Thyroid gland (tissue), 4 donors: Measurements from ENCODE around the gene APOBR. TPM values are rescaled to one million over a fixed set of nuclear protein-coding genes. Genes with fewer than 3 reads are reported as not detected.
A peak's percentile ranks its signal among the peaks of the same experiment; 100 is the strongest.
"Not testable (repeated sequence)": the region's sequence is repeated elsewhere in the genome, so short reads cannot be mapped to it uniquely, and the experiment has no call there.

Experiments
- DNase-seq, 2 donors: peaks; one replicate each; pipeline ENCODE4 v3.0.0-alpha.2; 2019
- H3K27ac ChIP-seq, 3 donors: fragments of 200-600 bp; sonication (generic); 1 replicate in 2 of 3; 2 replicates in 1 of 3; pipeline ENCODE4 v1.5.1; 2016 to 2019; ENCODE audit warnings: mild to moderate bottlenecking in 1 of 3, moderate library complexity in 1 of 3
- H3K27me3 ChIP-seq: fragments of 200-600 bp; sonication (generic); one replicate; pipeline ENCODE4 v1.5.1; 2019
- H3K36me3 ChIP-seq, 2 donors: fragments of 200-600 bp; sonication (generic); one replicate each; pipeline ENCODE4 v1.5.1; 2016 to 2019
- H3K4me1 ChIP-seq, 2 donors: fragments of 200-600 bp; sonication (generic); one replicate each; pipeline ENCODE4 v1.5.1; 2017 to 2019
- H3K4me3 ChIP-seq, 3 donors: fragments of 200-600 bp; sonication (generic); replicated peaks in 1 of 3; 1 replicate in 2 of 3; 2 replicates in 1 of 3; pipeline ENCODE4 v1.5.1; 2016; ENCODE audit warnings: mild to moderate bottlenecking in 1 of 3
- H3K9me3 ChIP-seq: fragments of 200-600 bp; sonication (generic); one replicate; pipeline ENCODE4 v1.5.1; 2017
- POLR2A ChIP-seq, 2 donors: fragments of 450-650 bp; IDR thresholded peaks; one replicate each; pipeline ENCODE4 v1.6.1; 2017; ENCODE audit warnings: antibody characterized with exemption in 2 of 2, mild to moderate bottlenecking in 2 of 2, moderate library complexity in 1 of 2
- WGBS, 2 donors: methylation state at CpG; one replicate each; pipeline ENCODE4 v1.1.5; 2017; 5-methylcytosine and 5-hydroxymethylcytosine counted together
- intact Hi-C: fragments of 100-400 bp; cut with DNase I; formaldehyde crosslinking; loops from one replicate; pipeline ENCODE4 v1.15.1; 2023
- total RNA-seq, 4 donors: library from RNA; depleted of rRNA; stranded (reverse); fragments of >200 nt; gene quantifications; one replicate each; pipeline ENCODE4 v1.2.3, GENCODE V29; 2016
- TF ChIP-seq, protein P1 (sequence below), 6 experiments: fragments of 200-600 bp in 3 of 6; fragments of 450-650 bp in 3 of 6; sonication (generic) in 3 of 6; IDR thresholded peaks; one replicate each; pipeline ENCODE4 v1.5.1; 2016 to 2019; ENCODE audit warnings: antibody characterized with exemption in 6 of 6, mild to moderate bottlenecking in 2 of 6, inconsistent platforms in 1 of 6, moderate library complexity in 1 of 6

The APOBR gene
- total RNA-seq, 4 donors from 2014 or later = 0.42 to 1.1 (median 0.78) TPM

DNA sequence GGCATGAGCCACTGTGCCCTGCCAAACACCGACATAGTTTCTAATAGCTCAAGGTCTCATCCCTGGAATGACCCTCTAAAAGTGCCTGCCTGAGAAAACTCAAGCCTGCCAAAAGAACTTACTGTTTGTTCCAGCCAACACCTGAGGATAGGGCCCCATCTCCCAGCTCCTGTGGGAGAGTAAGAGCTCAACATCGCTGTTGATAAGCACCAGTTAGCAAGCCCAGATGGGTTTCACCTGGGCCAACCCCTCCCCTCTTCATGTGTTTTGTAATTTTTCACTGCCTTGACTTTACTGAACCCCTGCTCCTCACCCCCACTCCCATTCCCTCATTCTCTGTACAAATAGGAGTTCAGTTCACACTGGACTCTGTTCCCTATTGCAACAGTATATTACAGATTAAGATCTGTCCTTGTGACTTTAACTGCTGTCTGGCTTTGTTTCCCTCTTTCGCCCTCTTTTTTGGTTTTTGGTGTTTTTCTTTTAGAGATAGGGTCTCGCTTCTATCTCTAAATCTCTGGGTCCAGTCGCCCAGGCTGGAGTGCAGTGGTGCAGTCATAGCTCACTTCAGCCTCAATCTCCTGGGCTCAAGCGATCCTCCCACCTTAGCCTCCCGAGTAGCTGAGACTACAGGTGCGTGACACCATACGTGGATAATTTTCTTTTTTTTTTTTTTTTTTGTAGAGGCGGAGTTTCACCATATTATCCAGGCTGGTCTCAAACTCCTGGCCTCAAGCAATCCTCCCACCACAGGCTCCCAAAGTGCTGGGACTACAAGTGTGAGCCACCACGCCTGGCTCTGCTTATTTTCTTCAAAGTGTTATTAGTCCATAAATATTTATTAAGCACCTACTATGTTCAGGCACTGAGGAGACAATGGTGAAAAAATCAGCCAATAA, 32.0 kb downstream of the APOBR start:
- TF ChIP-seq POLR2A (IDR thresholded peaks at IDR 0.05) = no peak
- TF ChIP-seq, protein P1, sequence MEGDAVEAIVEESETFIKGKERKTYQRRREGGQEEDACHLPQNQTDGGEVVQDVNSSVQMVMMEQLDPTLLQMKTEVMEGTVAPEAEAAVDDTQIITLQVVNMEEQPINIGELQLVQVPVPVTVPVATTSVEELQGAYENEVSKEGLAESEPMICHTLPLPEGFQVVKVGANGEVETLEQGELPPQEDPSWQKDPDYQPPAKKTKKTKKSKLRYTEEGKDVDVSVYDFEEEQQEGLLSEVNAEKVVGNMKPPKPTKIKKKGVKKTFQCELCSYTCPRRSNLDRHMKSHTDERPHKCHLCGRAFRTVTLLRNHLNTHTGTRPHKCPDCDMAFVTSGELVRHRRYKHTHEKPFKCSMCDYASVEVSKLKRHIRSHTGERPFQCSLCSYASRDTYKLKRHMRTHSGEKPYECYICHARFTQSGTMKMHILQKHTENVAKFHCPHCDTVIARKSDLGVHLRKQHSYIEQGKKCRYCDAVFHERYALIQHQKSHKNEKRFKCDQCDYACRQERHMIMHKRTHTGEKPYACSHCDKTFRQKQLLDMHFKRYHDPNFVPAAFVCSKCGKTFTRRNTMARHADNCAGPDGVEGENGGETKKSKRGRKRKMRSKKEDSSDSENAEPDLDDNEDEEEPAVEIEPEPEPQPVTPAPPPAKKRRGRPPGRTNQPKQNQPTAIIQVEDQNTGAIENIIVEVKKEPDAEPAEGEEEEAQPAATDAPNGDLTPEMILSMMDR (IDR thresholded peaks at IDR 0.05) = no peak
- Histone ChIP-seq H3K27ac (peak overlapping the region; percentile 73 to 80 (median 78)), H3K4me3 (no peak overlapping the region), H3K27me3 (no peaks in the 10 kb centered on the region), H3K4me1 (peaks cover 45 to 69% of the 10 kb centered on the region in 2 donors), H3K9me3 (no peaks in the 10 kb centered on the region), H3K36me3 (no peaks in the 10 kb centered on the region)
- intact Hi-C loops = no loop called here
- DNase-seq = peak; percentile 60 to 67
- WGBS, 2 donors = 83 to 88% methylated on average over 11 of the region's 11 CpGs

DNA sequence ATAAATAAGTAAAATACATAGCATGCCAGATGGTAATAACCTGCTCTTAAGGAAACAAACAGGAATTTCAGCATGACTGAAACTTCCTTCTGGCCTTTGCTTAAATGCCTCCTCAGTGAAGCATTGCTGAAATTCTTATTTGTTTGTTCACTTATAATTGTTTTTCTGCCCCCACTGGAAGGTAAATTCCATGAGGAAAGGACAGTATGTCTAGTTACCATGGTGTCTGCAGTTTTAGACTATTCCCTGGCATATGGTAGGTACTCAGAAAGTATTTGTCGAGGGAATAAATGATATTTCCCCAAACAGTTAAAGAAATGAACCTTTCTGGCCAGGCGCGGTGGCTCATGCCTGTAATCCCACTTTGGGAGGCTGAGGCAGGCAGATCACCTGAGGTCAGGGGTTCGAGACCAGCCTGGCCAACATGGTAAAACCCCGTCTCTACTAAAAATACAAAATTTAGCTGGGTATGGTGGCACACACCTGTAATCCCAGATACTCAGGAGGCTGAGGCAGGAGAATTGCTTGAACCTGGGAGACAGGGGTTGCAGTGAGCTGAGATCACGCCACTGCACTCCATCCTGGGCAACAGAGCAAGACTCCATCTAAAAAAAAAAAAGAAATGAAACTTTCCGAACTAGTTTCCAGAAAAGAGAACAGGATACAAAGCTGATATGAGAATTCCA, 32.8 kb downstream of the APOBR start:
- H3K9me3 ChIP-seq, DNase-seq, H3K4me3 ChIP-seq, intact Hi-C loops, H3K27me3 ChIP-seq, H3K36me3 ChIP-seq: not testable (repeated sequence)
- WGBS, 2 donors = 94 to 97% methylated on average over 7 of the region's 7 CpGs
- peak overlapping the region; percentile 73 to 80 (median 78) for H3K27ac ChIP-seq
- peaks cover 53 to 73% of the 10 kb centered on the region in 2 donors for H3K4me1 ChIP-seq

DNA sequence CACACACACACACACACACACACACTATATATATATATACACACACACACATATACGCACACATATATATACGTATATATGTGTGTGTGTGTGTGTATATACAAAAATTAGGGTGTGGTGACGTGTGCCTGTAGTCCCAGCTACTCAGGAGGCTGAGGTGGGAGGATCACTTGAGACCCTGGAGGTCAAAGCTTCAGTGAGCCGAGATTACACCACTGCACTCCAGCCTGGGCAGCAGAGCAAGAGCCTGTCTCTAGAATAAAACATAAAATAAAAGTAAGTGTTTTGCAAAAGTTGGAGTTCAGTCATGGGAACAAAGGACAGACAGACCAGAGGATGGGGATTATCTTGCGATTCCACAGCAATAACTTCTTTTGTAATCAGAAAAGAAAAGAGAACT, 33.5 kb downstream of the APOBR start:
- intact Hi-C loops = no loop called here
- no peak overlapping the region for H3K4me3 ChIP-seq
- peaks cover 59 to 73% of the 10 kb centered on the region in 2 donors for H3K4me1 ChIP-seq
- TF ChIP-seq, protein P1 (IDR thresholded peaks at IDR 0.05) = no peak
- no peak for TF ChIP-seq POLR2A (IDR thresholded peaks at IDR 0.05)
- no peaks in the 10 kb centered on the region for H3K27me3 ChIP-seq
- DNase-seq = no peak
- no peaks in the 10 kb centered on the region for H3K36me3 ChIP-seq
- 87 to 95% methylated on average over 5 of the region's 5 CpGs for WGBS, 2 donors
- peak overlapping the region; percentile 73 to 80 (median 78) for H3K27ac ChIP-seq
- no peaks in the 10 kb centered on the region for H3K9me3 ChIP-seq

DNA sequence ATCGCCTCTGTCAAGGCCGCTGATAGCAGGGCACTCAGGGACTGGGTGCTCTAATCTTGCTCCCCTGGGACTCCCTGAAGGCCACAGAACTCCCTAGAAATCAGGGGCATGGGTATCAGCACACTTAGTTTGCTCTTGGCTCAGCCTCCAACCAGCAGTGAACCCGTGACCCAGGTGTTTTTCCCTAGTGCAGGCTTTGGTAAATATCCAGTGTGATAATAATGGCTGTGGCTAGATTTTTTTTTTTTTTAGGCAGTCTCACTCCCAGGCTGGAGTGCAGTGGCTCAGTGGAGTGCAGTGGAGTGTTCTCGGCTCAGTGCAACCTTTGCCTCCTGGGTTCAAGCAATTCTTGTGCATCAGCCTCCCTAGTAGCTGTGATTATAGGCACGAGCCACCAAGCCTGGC, 34.0 kb downstream of the APOBR start:
- H3K36me3 ChIP-seq = no peaks in the 10 kb centered on the region
- TF ChIP-seq POLR2A (IDR thresholded peaks at IDR 0.05) = no peak
- TF ChIP-seq, protein P1 (IDR thresholded peaks at IDR 0.05) = no peak
- peak overlapping the region; percentile 73 to 80 (median 78) for H3K27ac ChIP-seq
- H3K27me3 ChIP-seq = no peaks in the 10 kb centered on the region
- peaks cover 60 to 73% of the 10 kb centered on the region in 2 donors for H3K4me1 ChIP-seq
- intact Hi-C loops = no loop called here
- 63 to 66% methylated on average over 5 of the region's 5 CpGs for WGBS, 2 donors
- H3K4me3 ChIP-seq = no peak overlapping the region
- peak; percentile 49 to 62 for DNase-seq
- H3K9me3 ChIP-seq = no peaks in the 10 kb centered on the region

DNA sequence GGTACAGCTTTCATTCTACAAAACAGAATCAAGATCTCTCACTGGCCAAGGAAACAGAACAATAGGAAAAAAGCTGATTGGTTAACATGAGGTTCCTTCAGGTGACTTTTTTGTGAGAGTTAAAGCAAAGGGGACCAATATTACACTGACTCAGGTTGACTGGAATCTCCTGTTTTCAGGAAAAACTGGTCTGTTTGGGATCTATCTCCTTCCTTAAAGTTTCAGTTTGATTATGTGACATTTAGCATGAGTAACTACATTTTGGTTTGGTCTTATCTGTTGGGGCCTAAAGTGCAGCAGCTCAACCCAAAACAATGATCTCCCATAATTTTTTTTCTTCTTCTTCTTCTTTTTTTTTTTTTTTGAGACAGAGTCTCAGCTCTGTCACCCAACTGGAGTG, 34.7 kb downstream of the APOBR start:
- DNase-seq = no peak
- H3K9me3 ChIP-seq = no peaks in the 10 kb centered on the region
- H3K36me3 ChIP-seq = no peaks in the 10 kb centered on the region
- no peak overlapping the region for H3K4me3 ChIP-seq
- H3K27me3 ChIP-seq = no peaks in the 10 kb centered on the region
- no peak for TF ChIP-seq POLR2A (IDR thresholded peaks at IDR 0.05)
- TF ChIP-seq, protein P1 (IDR thresholded peaks at IDR 0.05) = no peak
- intact Hi-C loops = no loop called here
- peaks cover 58 to 71% of the 10 kb centered on the region in 2 donors for H3K4me1 ChIP-seq
- peak overlapping the region; percentile 73 to 80 (median 78) for H3K27ac ChIP-seq
